Right renal pelvis (tissue), 4 donors: ENCODE results near the gene MUTYH. TPM values are rescaled to one million over a fixed set of nuclear protein-coding genes. Genes with fewer than 3 reads are reported as not detected.

ENCODE experiments used
- DNase-seq, 4 donors: peaks; one replicate each; pipeline ENCODE4 v3.0.0-alpha.2; 2013; ENCODE audit warnings: low read depth in 4 of 4, low spot score in 3 of 4, missing footprints in 1 of 4
- polyA plus RNA-seq, 4 donors: library from polyadenylated mRNA; unstranded; fragments of 120-200 nt; gene quantifications; one replicate each; pipeline ENCODE4 v1.2.1, GENCODE V29; 2013; ENCODE audit not compliant: insufficient read length in 4 of 4

The MUTYH gene
- polyA plus RNA-seq, 4 donors, result 26.4 to 31.3 (median 31.0) TPM

- DNase-seq, result no peak
These were observed 11.3 kb upstream of the MUTYH start for GRCh38 chr1:45351508-45351907.

GRCh38 chr1:45348966-45349677 lies 8.9 kb upstream of the MUTYH start:
- no peak for DNase-seq

- DNase-seq, result no peak
These were observed 8.3 kb upstream of the MUTYH start for GRCh38 chr1:45348609-45348965.

GRCh38 chr1:45348020-45348419 lies 7.8 kb upstream of the MUTYH start:
- DNase-seq, result no peak

GRCh38 chr1:45346473-45346872 lies 6.2 kb upstream of the MUTYH start:
- no peak for DNase-seq

- no peak for DNase-seq
These were observed 4.8 kb upstream of the MUTYH start for GRCh38 chr1:45345014-45345413.

- DNase-seq, result no peak
These were observed 4.3 kb upstream of the MUTYH start for GRCh38 chr1:45344499-45344898.

GRCh38 chr1:45340816-45341466 lies 701 bp upstream of the MUTYH start:
- no peak for DNase-seq

- no peak for DNase-seq
These were observed 2.5 kb downstream of the MUTYH start for GRCh38 chr1:45337630-45338325.

- no peak for DNase-seq
These were observed 4.3 kb downstream of the MUTYH start for GRCh38 chr1:45335855-45336324.

GRCh38 chr1:45334308-45335245 lies 5.7 kb downstream of the MUTYH start:
- DNase-seq, result no peak

GRCh38 chr1:45332346-45332720 lies 7.9 kb downstream of the MUTYH start:
- DNase-seq, result no peak

GRCh38 chr1:45331436-45332345 lies 8.5 kb downstream of the MUTYH start:
- DNase-seq, result no peak

- no peak for DNase-seq
These were observed 10.8 kb downstream of the MUTYH start for GRCh38 chr1:45329445-45329844.

GRCh38 chr1:45328680-45329079 lies 11.6 kb downstream of the MUTYH start:
- no peak for DNase-seq

GRCh38 chr1:45327644-45328515 lies 12.4 kb downstream of the MUTYH start:
- DNase-seq, result no peak

- peak; percentile 69 to 76 (median 74) for DNase-seq
These were observed 13.3 kb downstream of the MUTYH start, which contains the start of gene HPDL for GRCh38 chr1:45326627-45327623. HPDL (plus strand) TSS chr1:45326895; CDS start chr1:45327149, 254 bp downstream.
